PC-9 (cell line): ENCODE results near the gene MSI2. TPM values are rescaled to one million over a fixed set of nuclear protein-coding genes. Genes with fewer than 3 reads are reported as not detected.

Experiments
- BruUV-seq: library from RNA; stranded (reverse); fragments of 400-500 nt; replicated peaks from 2 replicates; lab custom pipeline; 2021; lab: Mats Ljungman, UMichigan
- CTCF ChIA-PET: fragments of 300-600 bp; sonication (Branson Sonifier 250); formaldehyde crosslinking; loops from one replicate; lab custom pipeline; 2022; ENCODE audit warnings: antibody characterized with exemption; lab: Charles Lee
- POLR2A ChIA-PET: fragments of 300-600 bp; sonication (Branson Sonifier 250); formaldehyde crosslinking; loops from one replicate; lab custom pipeline; 2022; ENCODE audit warnings: antibody characterized with exemption; ENCODE audit not compliant: unreplicated experiment; lab: Charles Lee
- DNase-seq, 2 experiments: peaks; one replicate each; pipeline versions ENCODE4 v3.0.0 to v3.0.0-alpha.2; 2015 to 2022; ENCODE audit warnings: mixed read lengths in 1 of 2
- H2AFZ ChIP-seq: fragments of 200-600 bp; sonication (generic); 2 replicates; pipeline ENCODE4 v1.8.1; 2017; ENCODE audit warnings: antibody characterized with exemption
- H3F3A ChIP-seq: fragments of 200-600 bp; sonication (generic); 2 replicates; pipeline ENCODE4 v1.8.1; 2017; ENCODE audit warnings: antibody characterized with exemption, mild to moderate bottlenecking, low read depth; ENCODE audit not compliant: insufficient read depth
- H3K27ac ChIP-seq: fragments of 200-600 bp; sonication (generic); 2 replicates; pipeline ENCODE4 v1.6.1; 2016; ENCODE audit warnings: mixed run types
- H3K27me3 ChIP-seq: fragments of 200-600 bp; sonication (generic); 2 replicates; pipeline ENCODE4 v1.6.1; 2016; ENCODE audit warnings: low read depth, mixed run types; ENCODE audit not compliant: insufficient read depth
- H3K36me3 ChIP-seq: fragments of 200-600 bp; sonication (generic); 2 replicates; pipeline ENCODE4 v1.6.1; 2016; ENCODE audit warnings: low read depth, mixed run types
- H3K4me1 ChIP-seq: fragments of 200-600 bp; sonication (generic); replicated peaks from 2 replicates; pipeline ENCODE4 v1.6.1; 2016; ENCODE audit warnings: mixed run types; ENCODE audit not compliant: insufficient read depth
- H3K4me2 ChIP-seq: fragments of 200-600 bp; sonication (generic); 2 replicates; pipeline ENCODE4 v1.6.1; 2017; ENCODE audit warnings: mixed run types
- H3K4me3 ChIP-seq: fragments of 200-600 bp; sonication (generic); 2 replicates; pipeline ENCODE4 v1.6.1; 2016; ENCODE audit warnings: mixed run types
- H3K79me2 ChIP-seq: fragments of 200-600 bp; sonication (generic); 2 replicates; pipeline ENCODE4 v1.6.1; 2017; ENCODE audit warnings: low read depth, mixed run types
- H3K9me2 ChIP-seq: fragments of 200-600 bp; sonication (generic); 2 replicates; pipeline ENCODE4 v1.8.1; 2017; ENCODE audit warnings: mild to moderate bottlenecking; ENCODE audit not compliant: insufficient read depth
- H3K9me3 ChIP-seq: fragments of 200-600 bp; sonication (generic); 2 replicates; pipeline ENCODE4 v1.8.1; 2016; ENCODE audit warnings: low read depth; ENCODE audit not compliant: insufficient read depth
- H4K20me1 ChIP-seq: fragments of 200-600 bp; sonication (generic); 2 replicates; pipeline ENCODE4 v1.8.1; 2017; ENCODE audit not compliant: insufficient read depth
- CTCF ChIP-seq: fragments of 200-600 bp; sonication (generic); conservative IDR thresholded peaks from 2 replicates; pipeline ENCODE4 v1.6.1; 2017; ENCODE audit warnings: mixed run types, antibody characterized with exemption, mild to moderate bottlenecking, moderate library complexity
- EZH2 ChIP-seq: fragments of 200-600 bp; sonication (generic); IDR thresholded peaks from 2 replicates; pipeline ENCODE4 v1.8.0; 2017; ENCODE audit warnings: antibody characterized with exemption, low read depth
- intact Hi-C: fragments of 100-400 bp; cut with micrococcal nuclease; formaldehyde crosslinking; loops from one replicate; pipeline ENCODE4 v1.10.0; 2022; ENCODE audit not compliant: unreplicated experiment
- total RNA-seq: library from RNA; stranded (reverse); gene quantifications from 2 replicates; pipeline ENCODE4 v1.2.3, GENCODE V29; 2021

Gene MSI2
- total RNA-seq, 1 experiment from 2014 or later, result 15.7 TPM

GRCh38 chr17:57404795-57405490, 148.6 kb downstream of the MSI2 start:
- no peaks in the 10 kb centered on the region for H3K36me3 ChIP-seq
- TF ChIP-seq EZH2 (no peak), CTCF (no peak)
- no TSS peak for BruUV-seq
- no peaks in the 10 kb centered on the region for H4K20me1 ChIP-seq
- H3K9me2 ChIP-seq, result no peaks in the 10 kb centered on the region
- peaks cover 33% of the 10 kb centered on the region for H3K4me1 ChIP-seq
- no peak for DNase-seq
- POLR2A ChIA-PET, result no interaction called here
- H3K27me3 ChIP-seq, result 0 out of 2 replicates have a peak, but pooled peaks cover 13% of the 10 kb centered on the region
- intact Hi-C loops, result no loop called here
- no peaks in the 10 kb centered on the region for H3K79me2 ChIP-seq
- CTCF ChIA-PET, result no interaction called here
- H3F3A ChIP-seq, result peaks cover 30% of the 10 kb centered on the region
- H3K4me3 ChIP-seq, result no peak overlapping the region
- H3K27ac ChIP-seq, result no peak overlapping the region
- no peak overlapping the region for H3K4me2 ChIP-seq
- no peaks in the 10 kb centered on the region for H3K9me3 ChIP-seq
- no peak overlapping the region for H2AFZ ChIP-seq

- intact Hi-C loops, result no loop called here
- POLR2A ChIA-PET, result no interaction called here
- H3K9me2 ChIP-seq, result no peaks in the 10 kb centered on the region
- no peak overlapping the region for H2AFZ ChIP-seq
- no peak overlapping the region for H3K4me3 ChIP-seq
- CTCF ChIA-PET, result no interaction called here
- no TSS peak for BruUV-seq
- peaks cover 30% of the 10 kb centered on the region for H3F3A ChIP-seq
- no peak for TF ChIP-seq CTCF
- no peak for TF ChIP-seq EZH2
- 0 out of 2 replicates have a peak, but pooled peaks cover 13% of the 10 kb centered on the region for H3K27me3 ChIP-seq
- H3K27ac ChIP-seq, result no peak overlapping the region
- H3K36me3 ChIP-seq, result no peaks in the 10 kb centered on the region
- no peaks in the 10 kb centered on the region for H4K20me1 ChIP-seq
- no peak overlapping the region for H3K4me2 ChIP-seq
- peaks cover 33% of the 10 kb centered on the region for H3K4me1 ChIP-seq
- H3K79me2 ChIP-seq, result no peaks in the 10 kb centered on the region
- DNase-seq, result no peak
- no peaks in the 10 kb centered on the region for H3K9me3 ChIP-seq
Measured at GRCh38 chr17:57405491-57406072, 149.3 kb downstream of the MSI2 start.

- H3K79me2 ChIP-seq, result no peaks in the 10 kb centered on the region
- H3K27ac ChIP-seq, result peak overlapping the region; percentile 79
- intact Hi-C loops, result no loop called here
- H3K4me2 ChIP-seq, result peak overlapping the region; percentile 77
- no peaks in the 10 kb centered on the region for H3K36me3 ChIP-seq
- H3K4me3 ChIP-seq, result no peak overlapping the region
- no peaks in the 10 kb centered on the region for H4K20me1 ChIP-seq
- POLR2A ChIA-PET, result no interaction called here
- no peak for DNase-seq
- H3F3A ChIP-seq, result peaks cover 30% of the 10 kb centered on the region
- no peaks in the 10 kb centered on the region for H3K9me3 ChIP-seq
- no TSS peak for BruUV-seq
- peaks cover 33% of the 10 kb centered on the region for H3K4me1 ChIP-seq
- 0 out of 2 replicates have a peak, but pooled peaks cover 13% of the 10 kb centered on the region for H3K27me3 ChIP-seq
- no peaks in the 10 kb centered on the region for H3K9me2 ChIP-seq
- CTCF ChIA-PET, result interaction anchor here (0.6 kb wide), 1 partner anchor 169 kb away, joined by 4 read pairs; no protein-coding TSS in a partner anchor
- no peak for TF ChIP-seq CTCF
- TF ChIP-seq EZH2, result no peak
- H2AFZ ChIP-seq, result no peak overlapping the region
Measured at GRCh38 chr17:57406131-57406980, 150.0 kb downstream of the MSI2 start.
